ENCODE measurements around the gene NASP. TPM values are rescaled to one million over a fixed set of nuclear protein-coding genes. Genes with fewer than 3 reads are reported as not detected.

NASP gene
- total and polyA plus RNA-seq, 2 of the 13 experiments (the other 11 are each of a cell fraction or from before 2014, with no cell fraction given): 132 to 256 TPM

GRCh38 chr1:45583666-45584350 lies at the start of gene NASP (continued):
- TF ChIP-seq ZNF572 (CRISPR knock-in tag; IDR thresholded peaks at IDR 0.05) (peak; percentile 18; the same call in 1 of the 2 replicates), ZNF292 (CRISPR knock-in tag; IDR thresholded peaks at IDR 0.05; ENCODE audit: borderline replicate concordance, low read depth) (no peak), ZNF614 (CRISPR knock-in tag; IDR thresholded peaks at IDR 0.05; ENCODE audit: borderline replicate concordance) (0 out of 2 replicates have a peak, but pooled peaks have one; percentile 13), ZNF20 (CRISPR knock-in tag; IDR thresholded peaks at IDR 0.05) (no peak), YEATS2 (CRISPR knock-in tag; IDR thresholded peaks at IDR 0.05; ENCODE audit: borderline replicate concordance) (no peak), NPAS2 (CRISPR knock-in tag; IDR thresholded peaks at IDR 0.05; ENCODE audit: borderline replicate concordance) (no peak), ZMAT3 (CRISPR knock-in tag; conservative IDR thresholded peaks at IDR 0.05) (peak; percentile 61; the same call in 1 of the 2 replicates), TEAD3 (CRISPR knock-in tag; optimal IDR thresholded peaks at IDR 0.05; ENCODE audit: borderline replicate concordance) (no peak), ZNF143 (CRISPR knock-in tag; IDR thresholded peaks at IDR 0.05) (0 out of 2 replicates have a peak, but pooled peaks have one; percentile 2), ZBTB49 (CRISPR knock-in tag; IDR thresholded peaks at IDR 0.05; ENCODE audit: borderline replicate concordance) (0 out of 2 replicates have a peak, but pooled peaks have one; percentile 24), PCBP1 (IDR thresholded peaks at IDR 0.05; ENCODE audit: borderline replicate concordance, low read depth, low read length) (no peak), CSRNP1 (CRISPR knock-in tag; IDR thresholded peaks at IDR 0.05) (no peak), ZBTB46 (CRISPR knock-in tag; IDR thresholded peaks at IDR 0.05; ENCODE audit: borderline replicate concordance) (no peak), SNAPC5 (CRISPR knock-in tag; IDR thresholded peaks at IDR 0.05; ENCODE audit: borderline replicate concordance) (no peak), ARHGAP35 (CRISPR knock-in tag; IDR thresholded peaks at IDR 0.05; ENCODE audit: borderline replicate concordance) (no peak; the same call in 1 of the 2 replicates), ZNF329 (CRISPR knock-in tag; IDR thresholded peaks at IDR 0.05; ENCODE audit: low read depth) (no peak), ZBTB14 (CRISPR knock-in tag; IDR thresholded peaks at IDR 0.05) (no peak), BCL3 (CRISPR knock-in tag; IDR thresholded peaks at IDR 0.05) (no peak), ZNF550 (CRISPR knock-in tag; IDR thresholded peaks at IDR 0.05; ENCODE audit: borderline replicate concordance) (no peak), IKZF1 (IDR thresholded peaks at IDR 0.05) (no peak)

All from HepG2 (cell line).